NCI-H69 (cell line): ENCODE data around the gene HOXC6.
A peak's percentile ranks its signal among the peaks of the same experiment; 100 is the strongest.
"Not testable (repeated sequence)": the region's sequence is repeated elsewhere in the genome, so short reads cannot be mapped to it uniquely, and the experiment has no call there.

Experiments used
- DNase-seq: peaks from one replicate; lab custom pipeline; 2025; lab: John Stamatoyannopoulos, UW

Gene HOXC6

DNA sequence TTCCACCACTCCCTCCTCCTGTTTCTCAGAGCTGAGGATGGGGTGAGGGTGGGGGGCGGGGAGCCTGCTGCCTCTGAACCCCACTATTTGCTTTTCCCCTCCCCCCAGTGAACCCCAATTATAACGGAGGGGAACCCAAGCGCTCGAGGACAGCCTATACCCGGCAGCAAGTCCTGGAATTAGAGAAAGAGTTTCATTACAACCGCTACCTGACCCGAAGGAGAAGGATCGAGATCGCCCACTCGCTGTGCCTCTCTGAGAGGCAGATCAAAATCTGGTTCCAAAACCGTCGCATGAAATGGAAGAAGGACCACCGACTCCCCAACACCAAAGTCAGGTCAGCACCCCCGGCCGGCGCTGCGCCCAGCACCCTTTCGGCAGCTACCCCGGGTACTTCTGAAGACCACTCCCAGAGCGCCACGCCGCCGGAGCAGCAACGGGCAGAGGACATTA lies 26.5 kb downstream of the HOXC6 start:
- DNase-seq: peak; percentile 55

DNA sequence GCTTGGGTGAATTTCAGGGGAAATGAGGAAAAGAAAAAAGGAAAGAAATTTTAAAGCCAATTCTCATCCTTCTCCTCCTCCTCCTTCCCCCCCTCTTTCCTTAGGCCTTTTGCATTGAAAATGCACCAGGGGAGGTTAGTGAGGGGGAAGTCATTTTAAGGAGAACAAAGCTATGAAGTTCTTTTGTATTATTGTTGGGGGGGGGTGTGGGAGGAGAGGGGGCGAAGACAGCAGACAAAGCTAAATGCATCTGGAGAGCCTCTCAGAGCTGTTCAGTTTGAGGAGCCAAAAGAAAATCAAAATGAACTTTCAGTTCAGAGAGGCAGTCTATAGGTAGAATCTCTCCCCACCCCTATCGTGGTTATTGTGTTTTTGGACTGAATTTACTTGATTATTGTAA lies 27.3 kb downstream of the HOXC6 start:
- DNase-seq: no peak

DNA sequence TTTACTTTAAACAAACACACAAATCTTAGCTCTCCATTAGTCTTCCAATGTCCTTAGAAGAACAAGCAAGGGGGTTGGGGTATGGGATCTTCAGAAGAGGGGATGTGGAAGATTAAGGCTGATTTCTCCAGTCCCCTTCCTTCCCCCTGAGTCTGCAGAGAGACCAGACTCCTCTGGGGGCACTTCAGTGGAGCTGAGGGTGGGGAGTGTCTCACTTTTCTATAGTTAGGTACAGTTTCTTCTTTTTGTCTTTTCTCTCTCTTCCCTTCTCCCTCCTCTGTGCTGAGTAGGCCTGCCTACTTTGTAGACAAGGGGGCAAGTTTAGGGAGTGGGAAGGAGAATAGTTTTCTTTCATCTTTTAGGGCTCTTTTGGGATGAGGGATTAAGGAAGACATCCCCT lies 27.9 kb downstream of the HOXC6 start:
- DNase-seq: no peak

- no peak for DNase-seq
These were observed 30.0 kb downstream of the HOXC6 start for GRCh38 chr12:54058128-54058768.

DNA sequence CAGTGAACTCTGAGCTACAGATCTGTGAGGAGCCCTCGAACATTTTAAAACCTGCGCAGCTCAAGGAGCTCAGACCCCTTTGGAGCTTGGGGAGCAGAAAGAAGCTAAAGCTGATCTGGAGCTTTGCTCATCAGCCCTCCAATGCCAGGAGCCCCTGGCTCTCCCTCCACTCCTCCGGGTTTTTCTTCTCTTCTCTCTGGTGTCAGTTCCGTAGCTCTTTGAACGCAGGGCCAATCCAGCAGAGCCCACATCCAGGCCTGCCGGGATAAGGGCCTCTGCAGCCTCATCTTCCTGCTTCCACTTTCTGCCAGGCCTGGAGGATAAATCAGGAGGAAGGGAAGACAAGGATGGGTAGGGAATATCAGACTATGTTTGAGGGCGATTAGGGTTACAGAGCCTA lies 31.4 kb downstream of the HOXC6 start:
- DNase-seq: no peak

GRCh38 chr12:54060174-54060974 lies 32.1 kb downstream of the HOXC6 start:
- no peak for DNase-seq

GRCh38 chr12:54060975-54061778 lies 32.9 kb downstream of the HOXC6 start:
- no peak for DNase-seq

- DNase-seq: no peak
These were observed 37.4 kb downstream of the HOXC6 start for GRCh38 chr12:54065677-54066076.

DNA sequence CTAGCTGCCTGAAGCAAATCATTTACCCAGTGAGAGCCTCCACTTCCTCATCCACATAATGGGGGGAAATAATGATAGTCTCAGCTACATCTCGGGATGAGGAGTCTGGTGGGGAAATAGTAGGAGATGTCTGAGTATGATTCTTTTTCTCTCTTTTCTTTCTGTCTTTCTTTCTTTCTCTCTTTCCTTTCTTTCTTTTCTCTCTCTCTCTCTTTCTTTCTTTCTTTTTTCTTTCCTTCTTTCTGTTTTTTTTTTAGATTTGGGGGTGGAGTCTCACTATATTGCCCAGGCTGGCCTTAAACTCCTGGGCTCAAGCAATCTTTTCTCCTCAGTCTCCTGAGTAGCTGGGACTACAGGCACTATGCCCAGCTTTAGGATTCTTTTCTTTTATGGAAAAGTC lies 38.2 kb downstream of the HOXC6 start:
- no peak for DNase-seq

GRCh38 chr12:54068418-54069070 lies 40.3 kb downstream of the HOXC6 start:
- no peak for DNase-seq

DNA sequence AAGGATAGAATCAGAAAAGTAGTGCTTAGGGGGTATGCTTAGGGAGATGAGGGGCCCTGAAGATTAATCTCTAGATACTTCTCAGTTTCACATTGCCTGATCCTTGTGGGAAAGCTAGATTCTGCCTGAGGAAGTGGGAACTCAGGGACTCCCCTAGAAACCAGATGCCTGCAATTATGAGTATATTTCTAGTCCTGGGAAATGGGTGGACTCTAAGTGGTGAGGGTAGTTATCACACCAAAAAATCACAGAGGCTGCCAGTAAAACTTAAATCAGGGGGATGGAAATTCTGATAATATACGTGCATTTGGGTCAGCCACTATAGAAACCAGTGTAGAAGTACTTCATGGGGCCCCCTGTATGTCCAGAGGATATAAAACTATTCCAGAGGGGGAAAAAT lies 43.7 kb downstream of the HOXC6 start:
- no peak for DNase-seq

DNA sequence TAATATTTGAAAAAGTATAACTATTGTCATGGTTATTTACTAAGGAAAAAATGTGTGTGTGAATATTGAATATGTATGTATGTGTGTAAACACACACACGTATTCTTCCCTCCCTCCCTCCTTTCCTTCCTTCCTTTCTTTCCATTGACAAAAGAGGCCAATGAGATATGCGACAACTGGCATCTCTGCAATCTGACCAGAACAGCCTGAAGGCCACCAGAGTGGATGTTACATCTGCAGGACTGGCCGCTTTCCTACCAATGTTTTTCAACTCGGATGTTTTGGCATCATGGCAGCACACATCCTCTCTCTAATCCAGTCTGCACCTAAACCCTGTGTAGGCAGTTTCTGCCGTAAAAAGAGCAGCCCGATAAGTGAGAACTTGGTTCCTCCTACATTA lies 46.1 kb downstream of the HOXC6 start:
- no peak for DNase-seq

GRCh38 chr12:54075409-54075808 lies 47.2 kb downstream of the HOXC6 start:
- no peak for DNase-seq

GRCh38 chr12:54075974-54076373 lies 47.7 kb downstream of the HOXC6 start:
- DNase-seq: no peak

GRCh38 chr12:54077843-54078242 lies 49.6 kb downstream of the HOXC6 start:
- DNase-seq: not testable (repeated sequence)

- DNase-seq: not testable (repeated sequence)
These were observed 50.9 kb downstream of the HOXC6 start for GRCh38 chr12:54079115-54079514.
